Measurements from ENCODE around the gene ISM2. TPM values are rescaled to one million over a fixed set of nuclear protein-coding genes. Genes with fewer than 3 reads are reported as not detected.

The ISM2 gene
- total and polyA plus RNA-seq, 10 of the 15 experiments (the other 5 are each of a cell fraction or from before 2014, with no cell fraction given) = 0.03 TPM; not detected in 9

GRCh38 chr14:77455966-77456640 lies 42.5 kb downstream of the ISM2 start:
- ChIA-PET RAD21 (ENCODE audit: unreplicated experiment) (interaction anchor here (1.4 to 2.6 kb wide), 3 partner anchors 87 to 252 kb away, joined by 3 to 10 read pairs (median 5); no protein-coding TSS in a partner anchor), SMC1A (ENCODE audit: uncharacterized antibody, unreplicated experiment) (interaction anchor here (0.6 to 2.8 kb wide), 4 partner anchors 10 to 140 kb away, joined by 3 to 8 read pairs (median 6); no protein-coding TSS in a partner anchor), CTCF (interaction anchor here (1.2 to 4.6 kb wide), 4 partner anchors 96 to 251 kb away, joined by 4 to 140 read pairs (median 18); partner anchors contain the start of genes ALKBH1 and SLIRP), POLR2A (no interaction called here)
- Histone ChIP-seq H3K79me2 (ENCODE audit: control insufficient read depth, insufficient read depth, low read length) (peaks cover 51% of the 10 kb centered on the region), H3K27ac (ENCODE audit: control insufficient read depth, insufficient read depth) (0 out of 2 replicates have a peak overlapping the region, but pooled peaks have one; percentile 97), H3K36me3 (ENCODE audit: control insufficient read depth in 2 of 2, insufficient read depth in 2 of 2, low read length in 1 of 2) (peaks cover 0 to 12% of the 10 kb centered on the region in 2 experiments; a peak in 2 of 4 replicates), H3K9me3 (replicated peaks; ENCODE audit: control insufficient read depth, insufficient read depth, low read length) (no peaks in the 10 kb centered on the region), H3K4me2 (ENCODE audit: control insufficient read depth, insufficient read depth) (peak overlapping the region; percentile 76), H3K27me3 (replicated peaks in 1 of 2; ENCODE audit: control insufficient read depth in 2 of 2, insufficient read depth in 2 of 2, low read length in 1 of 2) (no peaks in the 10 kb centered on the region), H3K4me3 (peak overlapping the region; percentile 88), H4K20me1 (ENCODE audit: control insufficient read depth, insufficient read depth) (0 out of 2 replicates have a peak, but pooled peaks cover 4% of the 10 kb centered on the region), H3K9ac (ENCODE audit: control insufficient read depth, insufficient read depth, low read length) (peak overlapping the region; percentile 88), H2AFZ (ENCODE audit: control insufficient read depth, low read depth, low read length) (no peak overlapping the region), H3K4me1 (ENCODE audit: control insufficient read depth, insufficient read depth, low read length) (peaks cover 13% of the 10 kb centered on the region)
- in situ Hi-C loops (cut with MboI) = no loop called here
- WGBS (ENCODE audit: insufficient coverage, insufficient replicate concordance, low lambda C conversion rate, missing lambda C conversion rate) = 74% methylated on average over 2 of the region's 2 CpGs
- DNase-seq (ENCODE audit: low read depth, low spot score) (no peak), ATAC-seq (no peak), FAIRE-seq (no peak)
- TF ChIP-seq NRF1 (conservative IDR thresholded peaks at IDR 0.05; ENCODE audit: low read depth, low read length) = no peak
- TF ChIP-seq FOXM1 (IDR thresholded peaks at IDR 0.05; ENCODE audit: low read depth, low read length) = no peak
- no peak for TF ChIP-seq PAX8 (IDR thresholded peaks at IDR 0.05)
- no peak for TF ChIP-seq ZNF274 (IDR thresholded peaks at IDR 0.05; ENCODE audit: insufficient read depth, insufficient read length)
- no peak for TF ChIP-seq BCLAF1 (IDR thresholded peaks at IDR 0.05)
- no peak for TF ChIP-seq SIX5 (IDR thresholded peaks at IDR 0.05; ENCODE audit: low read depth, low read length, severe bottlenecking)
- no peak for TF ChIP-seq SIN3A (IDR thresholded peaks at IDR 0.05; ENCODE audit: low read depth, low read length)
- TF ChIP-seq SMAD1 (IDR thresholded peaks at IDR 0.05; ENCODE audit: low read depth, partially characterized antibody) = no peak
- TF ChIP-seq TARDBP (IDR thresholded peaks at IDR 0.05; ENCODE audit: borderline replicate concordance) = no peak
- no peak for TF ChIP-seq TCF12 (IDR thresholded peaks at IDR 0.05; ENCODE audit: low read depth, low read length)
- BruUV-seq (replicated peaks) = no TSS peak
- intact Hi-C loops (cut with micrococcal nuclease; ENCODE audit: unreplicated experiment) = loop anchor here (2.0 to 5.0 kb wide), 3 partner anchors 135 to 305 kb away; partner anchors contain the start of genes GSTZ1, POMT2 and SNW1
